Panc1 (cell line): ENCODE data around the gene PRSS22.

Source experiments
- CTCF ChIP-seq: fragments of 450-650 bp; IDR thresholded peaks from 2 replicates; pipeline ENCODE4 v1.5.1; 2017; ENCODE audit warnings: mild to moderate bottlenecking
- POLR2AphosphoS5 ChIP-seq: IDR thresholded peaks from 2 replicates; pipeline ENCODE4 v1.6.1; 2012; ENCODE audit warnings: mild to moderate bottlenecking, low read depth, low read length, moderate library complexity
- REST ChIP-seq, 2 experiments: IDR thresholded peaks; 2 replicates each; pipeline ENCODE4 v1.6.1; 2011 to 2012; ENCODE audit warnings: low read depth in 2 of 2, control low read depth in 1 of 2, low read length in 1 of 2, mild to moderate bottlenecking in 1 of 2, moderate library complexity in 1 of 2; ENCODE audit not compliant: insufficient read depth in 1 of 2
- SIN3A ChIP-seq: IDR thresholded peaks from 2 replicates; pipeline ENCODE4 v1.6.1; 2012; ENCODE audit warnings: low read depth, mild to moderate bottlenecking, low read length, moderate library complexity, borderline replicate concordance; ENCODE audit not compliant: insufficient read depth
- TCF7L2 ChIP-seq: IDR thresholded peaks from 2 replicates; pipeline ENCODE4 v1.6.1; 2011; ENCODE audit warnings: mild to moderate bottlenecking, low read depth, low read length, inconsistent platforms

GRCh38 chr16:2821487-2822157, 36.3 kb downstream of the PRSS22 start:
- no peak for TF ChIP-seq REST (IDR thresholded peaks at IDR 0.05; ENCODE audit: insufficient read depth in 1 of 2, low read depth in 2 of 2, low read length in 1 of 2)
- TF ChIP-seq POLR2AphosphoS5, result no peak
- TF ChIP-seq CTCF, result no peak
- TF ChIP-seq TCF7L2, result no peak
- no peak for TF ChIP-seq SIN3A
